HL-60 (cell line): ENCODE measurements around the gene DEPDC4.

Experiments
- CTCF ChIP-seq: IDR thresholded peaks from one replicate; pipeline ENCODE4 v1.5.1; 2011; ENCODE audit warnings: low read length, control low read depth, inconsistent platforms; ENCODE audit not compliant: insufficient read depth
- REST ChIP-seq: IDR thresholded peaks from 2 replicates; pipeline ENCODE4 v1.6.1; 2012; ENCODE audit warnings: low read depth; ENCODE audit not compliant: insufficient replicate concordance

- TF ChIP-seq CTCF (no peak), REST (no peak)
Observed at GRCh38 chr12:100197486-100197885, 69.4 kb downstream of the DEPDC4 start.
